CD4-positive, alpha-beta memory T cell (primary cell): Measurements from ENCODE around the gene WNK3. TPM values are rescaled to one million over a fixed set of nuclear protein-coding genes. Genes with fewer than 3 reads are reported as not detected.
A peak's percentile ranks its signal among the peaks of the same experiment; 100 is the strongest.

Source experiments
- CTCF ChIA-PET: fragments of 350-600 bp; sonication (Branson Sonifier 250); formaldehyde crosslinking; loops from one replicate; lab custom pipeline; 2021; ENCODE audit warnings: inconsistent platforms; ENCODE audit not compliant: partially characterized antibody; lab: Charles Lee
- POLR2A ChIA-PET: fragments of 350-600 bp; sonication (Branson Sonifier 250); formaldehyde crosslinking; loops from one replicate; lab custom pipeline; 2021; ENCODE audit not compliant: partially characterized antibody; lab: Charles Lee
- DNase-seq, 5 donors: peaks; one replicate each; pipeline versions ENCODE4 v3.0.0 to v3.0.0-alpha.2; 2020 to 2022; ENCODE audit warnings: mixed read lengths in 1 of 5
- H3K27ac ChIP-seq: one replicate; pipeline ENCODE4 v1.7.0; 2013; ENCODE audit warnings: low read depth, low read length
- H3K27me3 ChIP-seq: 2 replicates; pipeline ENCODE4 v1.7.0; 2013; ENCODE audit warnings: mild to moderate bottlenecking, low read length, moderate library complexity; ENCODE audit not compliant: insufficient read depth
- H3K36me3 ChIP-seq: 2 replicates; pipeline ENCODE4 v1.7.0; 2013; ENCODE audit warnings: mild to moderate bottlenecking, low read length, moderate library complexity; ENCODE audit not compliant: insufficient read depth
- H3K4me1 ChIP-seq: 2 replicates; pipeline ENCODE4 v1.7.0; 2013; ENCODE audit warnings: mild to moderate bottlenecking, low read length, moderate library complexity; ENCODE audit not compliant: insufficient read depth
- H3K4me3 ChIP-seq, 2 donors: one replicate each; pipeline ENCODE4 v1.7.0; 2013; ENCODE audit warnings: low read length in 2 of 2, mild to moderate bottlenecking in 1 of 2
- H3K9me3 ChIP-seq, 2 donors: one replicate each; pipeline ENCODE4 v1.7.0; 2013; ENCODE audit warnings: low read length in 2 of 2, control low read depth in 1 of 2; ENCODE audit not compliant: control insufficient read depth in 1 of 2
- H3K27ac Mint-ChIP-seq, 7 donors: one replicate each; pipeline ENCODE4 v1.8.0; 2020 to 2021; ENCODE audit warnings: mixed read lengths in 7 of 7, mild to moderate bottlenecking in 6 of 7, inconsistent platforms in 3 of 7, moderate library complexity in 3 of 7
- H3K27me3 Mint-ChIP-seq, 2 donors: one replicate each; pipeline ENCODE4 v1.8.0; 2020 to 2021; ENCODE audit warnings: mixed read lengths in 2 of 2
- H3K36me3 Mint-ChIP-seq, 2 donors: one replicate each; pipeline ENCODE4 v1.8.0; 2020 to 2021; ENCODE audit warnings: mixed read lengths in 2 of 2, inconsistent platforms in 1 of 2, mild to moderate bottlenecking in 1 of 2
- H3K4me1 Mint-ChIP-seq, 4 donors: one replicate each; pipeline ENCODE4 v1.8.0; 2020 to 2021; ENCODE audit warnings: mixed read lengths in 4 of 4, mild to moderate bottlenecking in 1 of 4
- H3K4me3 Mint-ChIP-seq, 8 donors: one replicate each; pipeline ENCODE4 v1.8.0; 2020 to 2021; ENCODE audit warnings: mixed read lengths in 8 of 8, mild to moderate bottlenecking in 7 of 8, moderate library complexity in 6 of 8, inconsistent platforms in 3 of 8
- H3K9me3 Mint-ChIP-seq, 8 donors: one replicate each; pipeline ENCODE4 v1.8.0; 2020 to 2021; ENCODE audit warnings: mixed read lengths in 8 of 8, mild to moderate bottlenecking in 5 of 8, inconsistent platforms in 3 of 8, moderate library complexity in 1 of 8
- intact Hi-C: fragments of 100-400 bp; cut with micrococcal nuclease; formaldehyde crosslinking; loops from one replicate; pipeline ENCODE4 v1.15.1; 2023
- polyA plus RNA-seq, 2 donors: library from polyadenylated mRNA; unstranded; fragments of 300-500 nt; fragmentation: Illumina TruSeq; gene quantifications; one replicate each; pipeline ENCODE4 v1.2.3, GENCODE V29; 2021
- total RNA-seq, 2 experiments: library from RNA; stranded (reverse); gene quantifications; one replicate each; pipeline ENCODE4 v1.2.3, GENCODE V29; 2021

The WNK3 gene
- total and polyA plus RNA-seq, 4 experiments from 2014 or later: 0.13 to 0.81 (median 0.71) TPM

GRCh38 chrX:54182194-54182863 is 175.5 kb downstream of the WNK3 start:
- Mint-ChIP-seq H3K4me3 (peak overlapping the region; percentile 57 to 92 (median 82)), H3K27me3 (no peaks in the 10 kb centered on the region), H3K4me1 (peaks cover 34 to 54% (median 46%) of the 10 kb centered on the region in 4 donors), H3K9me3 (peaks cover 0 to 2% (median 0%) of the 10 kb centered on the region in 8 donors), H3K27ac (peak overlapping the region; percentile 19 to 89 (median 81)), H3K36me3 (peaks cover 0 to 19% of the 10 kb centered on the region in 2 donors)
- Histone ChIP-seq H3K9me3 (no peaks in the 10 kb centered on the region), H3K27me3 (no peaks in the 10 kb centered on the region), H3K27ac (peak overlapping the region; percentile 72), H3K4me3 (peak overlapping the region; percentile 20 to 63), H3K4me1 (peaks cover 29% of the 10 kb centered on the region), H3K36me3 (no peaks in the 10 kb centered on the region)
- DNase-seq: peak; percentile 55 to 78 (median 61)
- CTCF ChIA-PET: no interaction called here
- intact Hi-C loops: loop anchor here (2.0 to 5.0 kb wide), 4 partner anchors 175 to 760 kb away; partner anchors contain the start of genes RIBC1, SMC1A and WNK3
- POLR2A ChIA-PET: interaction anchor here (0.7 to 4.5 kb wide), 6 partner anchors 138 to 1921 kb away, joined by 3 to 59 read pairs (median 12); partner anchors contain the start of genes GNL3L, PHF8, TSPYL2 and TSR2

- peaks cover 34 to 62% (median 52%) of the 10 kb centered on the region in 4 donors for H3K4me1 Mint-ChIP-seq
- CTCF ChIA-PET: interaction anchor here (0.7 kb wide), 1 partner anchor 11 kb away, joined by 3 read pairs; no protein-coding TSS in a partner anchor
- Histone ChIP-seq H3K9me3 (no peaks in the 10 kb centered on the region), H3K4me1 (peaks cover 29% of the 10 kb centered on the region), H3K27ac (no peak overlapping the region), H3K36me3 (no peaks in the 10 kb centered on the region), H3K4me3 (peak overlapping the region in 1 of 2 donors; percentile 63), H3K27me3 (no peaks in the 10 kb centered on the region)
- no peak for DNase-seq
- H3K27me3 Mint-ChIP-seq: no peaks in the 10 kb centered on the region
- intact Hi-C loops: loop anchor here (5.0 kb wide), 1 partner anchor 176 kb away; the partner anchor contains the start of gene WNK3
- peaks cover 7 to 26% of the 10 kb centered on the region in 2 donors for H3K36me3 Mint-ChIP-seq
- peaks cover 0 to 2% (median 0%) of the 10 kb centered on the region in 8 donors for H3K9me3 Mint-ChIP-seq
- peak overlapping the region; percentile 19 to 89 (median 81) for H3K27ac Mint-ChIP-seq
- POLR2A ChIA-PET: interaction anchor here (0.7 to 4.5 kb wide), 6 partner anchors 13 to 1920 kb away, joined by 3 to 59 read pairs (median 12); partner anchors contain the start of genes GNL3L, PHF8 and TSR2
- peak overlapping the region; percentile 57 to 92 (median 82) for H3K4me3 Mint-ChIP-seq
Observed at GRCh38 chrX:54181202-54181953, 176.5 kb downstream of the WNK3 start.

GRCh38 chrX:54180403-54180802 is 177.4 kb downstream of the WNK3 start:
- H3K27ac ChIP-seq: no peak overlapping the region
- CTCF ChIA-PET: no interaction called here
- no peaks in the 10 kb centered on the region for H3K36me3 ChIP-seq
- H3K4me3 ChIP-seq: no peak overlapping the region
- H3K9me3 ChIP-seq: no peaks in the 10 kb centered on the region
- no peaks in the 10 kb centered on the region for H3K27me3 ChIP-seq
- DNase-seq: no peak
- peaks cover 29% of the 10 kb centered on the region for H3K4me1 ChIP-seq
- H3K4me1 Mint-ChIP-seq: peaks cover 34 to 62% (median 52%) of the 10 kb centered on the region in 4 donors
- peaks cover 0 to 2% (median 0%) of the 10 kb centered on the region in 8 donors for H3K9me3 Mint-ChIP-seq
- H3K27ac Mint-ChIP-seq: peak overlapping the region in 1 of 7 donors; percentile 42
- peaks cover 7 to 26% of the 10 kb centered on the region in 2 donors for H3K36me3 Mint-ChIP-seq
- peak overlapping the region in 7 of 8 donors; percentile 2 to 84 (median 37) for H3K4me3 Mint-ChIP-seq
- intact Hi-C loops: loop anchor here (5.0 kb wide), 1 partner anchor 177 kb away; the partner anchor contains the start of gene WNK3
- POLR2A ChIA-PET: interaction anchor here (1.2 kb wide), 1 partner anchor 12 kb away, joined by 3 read pairs; no protein-coding TSS in a partner anchor
- no peaks in the 10 kb centered on the region for H3K27me3 Mint-ChIP-seq

GRCh38 chrX:54178100-54178940 is 179.5 kb downstream of the WNK3 start:
- H3K4me1 Mint-ChIP-seq: peaks cover 32 to 58% (median 50%) of the 10 kb centered on the region in 4 donors
- Histone ChIP-seq H3K36me3 (no peaks in the 10 kb centered on the region), H3K4me1 (peaks cover 29% of the 10 kb centered on the region), H3K4me3 (no peak overlapping the region), H3K27ac (no peak overlapping the region), H3K9me3 (no peaks in the 10 kb centered on the region), H3K27me3 (no peaks in the 10 kb centered on the region)
- ChIA-PET POLR2A (no interaction called here), CTCF (no interaction called here)
- H3K27ac Mint-ChIP-seq: peak overlapping the region in 2 of 7 donors; percentile 53 to 78
- intact Hi-C loops: no loop called here
- H3K9me3 Mint-ChIP-seq: peaks cover 0 to 2% (median 0%) of the 10 kb centered on the region in 8 donors
- no peak for DNase-seq
- H3K4me3 Mint-ChIP-seq: peak overlapping the region in 1 of 8 donors; percentile 41
- H3K36me3 Mint-ChIP-seq: peaks cover 13 to 31% of the 10 kb centered on the region in 2 donors
- no peaks in the 10 kb centered on the region for H3K27me3 Mint-ChIP-seq

- Histone ChIP-seq H3K27me3 (no peaks in the 10 kb centered on the region), H3K27ac (no peak overlapping the region), H3K36me3 (no peaks in the 10 kb centered on the region), H3K9me3 (no peaks in the 10 kb centered on the region), H3K4me3 (no peak overlapping the region), H3K4me1 (peaks cover 29% of the 10 kb centered on the region)
- Mint-ChIP-seq H3K4me1 (peaks cover 32 to 57% (median 49%) of the 10 kb centered on the region in 4 donors), H3K27ac (peak overlapping the region in 1 of 7 donors; percentile 22), H3K4me3 (no peak overlapping the region), H3K36me3 (peaks cover 15 to 31% of the 10 kb centered on the region in 2 donors), H3K27me3 (no peaks in the 10 kb centered on the region), H3K9me3 (peaks cover 0 to 2% (median 0%) of the 10 kb centered on the region in 8 donors)
- intact Hi-C loops: no loop called here
- CTCF ChIA-PET: no interaction called here
- POLR2A ChIA-PET: no interaction called here
- no peak for DNase-seq
Observed at GRCh38 chrX:54177306-54177705, 180.5 kb downstream of the WNK3 start.

GRCh38 chrX:54173791-54174190 is 184.1 kb downstream of the WNK3 start:
- Mint-ChIP-seq H3K9me3 (no peaks in the 10 kb centered on the region), H3K4me1 (peaks cover 4 to 26% (median 17%) of the 10 kb centered on the region in 4 donors), H3K27ac (no peak overlapping the region), H3K27me3 (no peaks in the 10 kb centered on the region), H3K36me3 (peaks cover 15 to 17% of the 10 kb centered on the region in 2 donors), H3K4me3 (no peak overlapping the region)
- ChIA-PET CTCF (no interaction called here), POLR2A (interaction anchor here (1.0 kb wide), 1 partner anchor 10 kb away, joined by 3 read pairs; the partner anchor contains the start of gene FAM120C)
- peaks cover 2% of the 10 kb centered on the region for H3K4me1 ChIP-seq
- no peaks in the 10 kb centered on the region for H3K36me3 ChIP-seq
- no peaks in the 10 kb centered on the region for H3K27me3 ChIP-seq
- no peaks in the 10 kb centered on the region for H3K9me3 ChIP-seq
- no peak overlapping the region for H3K4me3 ChIP-seq
- no peak overlapping the region for H3K27ac ChIP-seq
- no peak for DNase-seq
- intact Hi-C loops: no loop called here
